ENCODE results near the gene GJB5. TPM values are rescaled to one million over a fixed set of nuclear protein-coding genes. Genes with fewer than 3 reads are reported as not detected.
"Not testable (repeated sequence)": the region's sequence is repeated elsewhere in the genome, so short reads cannot be mapped to it uniquely, and the experiment has no call there.

Gene GJB5
- total and polyA plus RNA-seq, 9 of the 15 experiments (the other 6 are each of a cell fraction or from before 2014, with no cell fraction given) = 0.04 TPM; not detected in 8

DNA sequence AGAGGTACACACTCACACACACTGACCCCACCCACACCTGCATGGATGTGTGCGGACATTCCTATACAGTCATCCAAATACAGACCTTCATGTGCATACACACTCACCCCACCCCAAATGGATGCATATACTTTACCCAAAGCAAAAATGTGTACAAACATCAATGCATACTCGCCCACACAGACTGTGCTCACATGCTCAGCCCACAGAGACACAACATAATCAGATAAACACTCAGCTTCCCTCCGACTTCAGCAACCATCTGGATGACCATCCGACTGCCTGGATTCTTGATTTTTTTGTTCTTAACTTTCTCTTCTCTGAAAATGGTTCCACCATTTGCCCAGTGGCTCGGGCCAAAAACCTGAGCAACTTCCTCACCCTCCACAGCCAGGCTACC is 24.4 kb upstream of the GJB5 start (continued):
- TF ChIP-seq, protein P1, sequence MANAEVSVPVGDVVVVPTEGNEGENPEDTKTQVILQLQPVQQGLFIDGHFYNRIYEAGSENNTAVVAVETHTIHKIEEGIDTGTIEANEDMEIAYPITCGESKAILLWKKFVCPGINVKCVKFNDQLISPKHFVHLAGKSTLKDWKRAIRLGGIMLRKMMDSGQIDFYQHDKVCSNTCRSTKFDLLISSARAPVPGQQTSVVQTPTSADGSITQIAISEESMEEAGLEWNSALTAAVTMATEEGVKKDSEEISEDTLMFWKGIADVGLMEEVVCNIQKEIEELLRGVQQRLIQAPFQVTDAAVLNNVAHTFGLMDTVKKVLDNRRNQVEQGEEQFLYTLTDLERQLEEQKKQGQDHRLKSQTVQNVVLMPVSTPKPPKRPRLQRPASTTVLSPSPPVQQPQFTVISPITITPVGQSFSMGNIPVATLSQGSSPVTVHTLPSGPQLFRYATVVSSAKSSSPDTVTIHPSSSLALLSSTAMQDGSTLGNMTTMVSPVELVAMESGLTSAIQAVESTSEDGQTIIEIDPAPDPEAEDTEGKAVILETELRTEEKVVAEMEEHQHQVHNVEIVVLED (CRISPR knock-in tag; IDR thresholded peaks at IDR 0.05) = no peak
- TF ChIP-seq NEUROD1 (IDR thresholded peaks at IDR 0.05; ENCODE audit: borderline replicate concordance, low read depth, low read length, partially characterized antibody) (no peak), ZNF609 (CRISPR knock-in tag; IDR thresholded peaks at IDR 0.05; ENCODE audit: borderline replicate concordance) (no peak), TSC22D4 (tag; IDR thresholded peaks at IDR 0.05) (no peak)

- DNase-seq (ENCODE audit: extremely low read depth in 1 of 4, low spot score in 3 of 4); H3K4me1 ChIP-seq (replicated peaks in 1 of 2; ENCODE audit: control insufficient read depth in 2 of 2, insufficient read depth in 2 of 2, low read length in 2 of 2); H3K9me1 ChIP-seq (ENCODE audit: control insufficient read depth, insufficient read depth, low read length); in situ Hi-C loops (cut with MboI); H3K36me3 ChIP-seq (ENCODE audit: control insufficient read depth, insufficient read depth, low read length); H3K9ac ChIP-seq (ENCODE audit: insufficient read depth in 1 of 2, low read depth in 2 of 2, low read length in 2 of 2); H3K79me2 ChIP-seq (ENCODE audit: control insufficient read depth, insufficient read depth, low read length); H2AFZ ChIP-seq (ENCODE audit: low read depth, low read length); H3K4me3 ChIP-seq; H4K20me1 ChIP-seq (replicated peaks; ENCODE audit: control insufficient read depth, insufficient read depth, low read length); intact Hi-C loops (cut with micrococcal nuclease); H3K9me3 ChIP-seq (replicated peaks; ENCODE audit: control insufficient read depth, insufficient read depth, low read depth, low read length); ATAC-seq; H3K27ac ChIP-seq (ENCODE audit: extremely low read depth, low read depth, low read length); H3K4me2 ChIP-seq (ENCODE audit: insufficient read depth, low read length); FAIRE-seq; POLR2A ChIA-PET; CTCF ChIA-PET (ENCODE audit: low intra/inter-chr PET ratio); BruUV-seq (replicated peaks): not testable (repeated sequence)
- H3K27me3 ChIP-seq (ENCODE audit: control insufficient read depth in 2 of 2, insufficient read depth in 2 of 2, low read length in 2 of 2) = peaks cover 24 to 25% of the 10 kb centered on the region in 2 experiments; a peak in 3 of 5 replicates
- WGBS (ENCODE audit: insufficient coverage, low coverage, missing lambda C conversion rate) = 1% methylated on average over 7 of the region's 7 CpGs
Measured at GRCh38 chr1:34732831-34733230, 22.0 kb upstream of the GJB5 start.

All from K562 (cell line).